ENCODE measurements around the gene NAV2.

Gene NAV2

GRCh38 chr11:19779740-19780139 is 67.1 kb downstream of the NAV2 start:
- DNase-seq (ENCODE audit: low read depth in 2 of 2) = no peak

DNA sequence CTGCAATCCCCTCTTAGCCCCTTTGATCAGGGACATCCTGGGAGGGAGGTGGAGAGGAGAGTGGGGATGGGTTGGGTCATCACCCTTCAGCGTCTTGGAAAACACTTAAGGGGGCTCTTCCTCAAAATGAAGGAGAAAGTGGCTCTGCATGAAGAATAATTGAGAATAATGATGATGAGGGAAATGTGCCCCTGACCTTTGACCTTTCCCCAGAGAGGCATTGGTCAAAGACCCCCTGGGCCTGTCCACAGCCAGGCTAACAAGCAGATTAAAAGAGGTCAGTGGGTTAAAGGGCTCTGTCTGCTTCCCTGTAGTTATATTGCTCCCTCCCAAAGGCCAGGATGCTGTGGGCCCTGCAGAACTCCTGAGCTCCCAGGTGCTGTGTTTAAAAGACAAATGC is 68.7 kb downstream of the NAV2 start:
- no peak for DNase-seq (ENCODE audit: low read depth in 2 of 2)

DNA sequence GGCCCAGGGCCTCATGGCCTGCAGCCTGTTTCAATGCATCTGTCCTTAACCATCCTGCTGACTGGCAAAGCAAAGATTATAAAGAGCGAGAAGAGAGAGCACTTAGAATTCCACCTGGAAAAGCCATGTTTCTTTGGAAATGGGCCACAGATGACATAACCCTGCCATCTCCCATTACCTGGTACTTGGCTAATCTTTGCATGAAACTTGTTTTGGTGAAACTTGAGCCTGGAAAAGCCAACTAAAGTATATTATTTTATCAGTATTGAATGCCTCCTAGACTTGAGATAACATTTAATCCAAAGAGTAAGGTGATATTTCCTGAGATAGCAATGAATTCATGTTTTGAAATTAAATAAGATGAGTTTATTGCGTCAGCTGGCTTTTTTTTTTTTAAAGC is 72.6 kb downstream of the NAV2 start:
- DNase-seq (ENCODE audit: low read depth in 2 of 2) = no peak

DNA sequence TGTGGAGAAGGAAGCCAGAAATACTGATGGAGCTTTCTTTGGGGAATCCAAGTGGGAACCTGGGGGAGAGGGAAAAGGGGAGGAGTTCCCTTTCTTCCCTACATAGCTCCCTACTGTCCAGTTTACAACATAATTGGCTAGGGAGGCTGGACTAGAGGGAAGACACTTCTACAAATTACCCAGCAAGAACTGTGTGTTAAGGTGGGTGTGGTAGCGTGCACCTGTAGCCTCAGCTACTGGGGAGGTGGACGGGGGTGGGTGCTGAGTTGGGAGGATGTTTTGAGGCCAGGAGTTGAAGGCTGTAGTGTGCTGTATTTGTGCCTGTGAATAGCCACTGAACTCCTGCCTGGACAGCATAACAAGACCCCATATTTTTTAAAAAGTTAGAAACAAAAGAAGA is 74.0 kb downstream of the NAV2 start:
- no peak for DNase-seq (ENCODE audit: low read depth in 2 of 2)

DNA sequence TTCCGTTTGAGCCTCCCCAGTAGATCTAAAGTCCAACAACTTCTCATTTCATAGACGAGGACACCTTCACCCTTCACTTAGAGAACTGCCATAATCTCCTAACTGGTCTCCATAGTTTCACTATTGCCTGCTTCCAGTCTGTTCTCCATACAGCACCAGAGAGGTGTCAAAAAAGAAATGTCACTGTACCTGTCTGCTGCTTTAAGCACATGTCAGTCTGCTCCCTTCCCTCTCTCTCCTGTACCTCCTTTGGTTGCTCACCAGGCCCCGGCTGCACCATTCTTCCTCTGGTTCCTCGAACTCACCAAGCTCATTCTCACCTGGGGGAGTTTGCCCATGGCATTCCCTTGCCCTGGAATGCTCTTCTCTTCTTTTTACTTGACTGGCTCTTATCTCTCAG is 75.8 kb downstream of the NAV2 start:
- no peak for DNase-seq (ENCODE audit: low read depth in 2 of 2)

DNA sequence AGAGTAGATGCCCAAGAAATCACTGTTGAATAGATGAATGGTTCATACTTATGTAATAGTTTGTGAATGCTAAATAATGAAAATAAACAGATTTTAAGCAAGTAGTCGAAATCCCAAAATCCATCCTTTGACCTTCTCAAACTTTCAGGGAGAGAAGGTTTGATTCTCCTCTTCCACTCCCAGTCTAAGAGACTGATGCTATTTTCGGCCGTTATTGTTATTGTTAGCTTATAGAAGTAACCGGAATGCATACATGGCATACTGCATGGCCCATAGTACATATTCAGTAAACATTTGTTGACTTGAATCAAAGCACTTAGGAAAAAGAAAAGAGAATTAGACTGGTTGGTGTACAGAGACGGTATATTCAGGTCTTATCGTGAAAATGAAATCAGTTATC is 76.6 kb downstream of the NAV2 start:
- no peak for DNase-seq (ENCODE audit: low read depth in 2 of 2)

GRCh38 chr11:19789835-19790710 is 77.4 kb downstream of the NAV2 start:
- no peak for DNase-seq (ENCODE audit: low read depth in 2 of 2)

DNA sequence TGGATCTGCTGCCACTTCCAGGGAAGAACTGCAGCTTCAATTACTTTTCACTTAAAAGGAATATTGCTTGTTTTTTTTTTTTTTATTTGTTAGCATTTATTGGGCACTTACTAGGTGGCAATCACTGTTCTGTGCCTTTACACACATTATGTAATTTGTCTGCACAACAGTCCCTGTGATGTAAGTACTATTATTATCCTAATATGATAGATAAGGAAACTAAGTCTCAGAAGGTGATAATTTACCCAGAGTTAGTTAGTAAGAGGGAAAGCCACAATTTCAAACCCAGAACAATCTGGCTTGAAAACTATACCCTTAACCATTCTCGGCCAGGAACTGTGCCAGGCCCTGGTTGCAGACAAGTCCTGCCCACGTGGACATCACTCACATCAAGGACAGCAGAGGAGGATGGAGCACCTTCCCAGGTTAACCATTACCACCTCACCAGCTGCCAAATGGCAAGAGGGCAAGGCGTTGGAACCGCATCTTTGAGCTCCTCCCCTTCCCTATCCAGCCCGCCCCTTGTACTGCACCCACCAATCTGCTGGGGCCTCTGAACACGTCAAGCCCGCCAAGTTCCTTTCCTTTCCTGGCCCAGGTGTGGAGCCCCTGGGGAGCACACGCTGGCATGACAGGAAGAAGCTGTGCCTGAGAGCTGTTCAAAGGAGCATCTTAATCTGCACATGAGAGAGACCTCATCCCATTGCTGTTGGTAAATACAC is 78.4 kb downstream of the NAV2 start:
- DNase-seq (ENCODE audit: low read depth in 2 of 2) = no peak

DNA sequence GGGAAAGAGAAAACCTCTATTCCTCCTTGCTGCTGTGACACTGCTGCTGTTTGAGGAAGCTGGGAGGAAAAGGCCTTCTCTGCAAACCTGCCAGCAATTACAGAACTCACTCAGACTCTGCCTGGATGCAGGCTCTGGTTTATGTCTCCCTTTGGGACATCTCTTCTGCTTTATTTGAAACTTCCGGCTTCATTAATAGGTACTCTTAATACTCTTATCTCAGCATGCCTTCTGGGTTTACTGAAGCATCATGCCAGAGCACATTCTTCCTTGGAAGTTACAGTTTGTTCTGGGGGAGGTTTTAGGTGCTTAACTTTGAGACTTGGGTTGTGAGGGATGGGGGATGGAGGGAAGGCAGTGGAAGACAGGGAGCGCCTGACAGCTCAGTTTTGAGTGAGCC is 79.9 kb downstream of the NAV2 start:
- DNase-seq (ENCODE audit: low read depth in 2 of 2) = no peak

- no peak for DNase-seq (ENCODE audit: low read depth in 2 of 2)
Measured at GRCh38 chr11:19793326-19793725, 80.7 kb downstream of the NAV2 start.

DNA sequence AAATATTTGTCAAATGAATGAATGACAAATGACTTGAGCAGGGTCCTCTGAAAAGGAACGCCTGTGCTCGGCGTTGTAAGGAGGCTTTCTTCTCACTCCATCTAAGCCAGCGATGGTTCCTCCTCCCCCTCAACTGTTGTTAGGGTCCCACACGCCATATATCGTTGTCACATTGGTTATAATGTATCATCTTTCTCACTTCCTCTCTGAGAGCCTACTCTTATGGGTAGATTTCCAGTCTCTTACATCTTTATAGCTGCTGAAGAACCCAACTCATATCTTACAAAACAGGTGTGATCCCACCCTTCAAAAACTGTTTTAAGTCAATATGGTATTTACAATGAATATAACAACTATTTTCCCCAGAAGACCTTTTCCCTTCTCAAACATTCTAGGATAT is 81.5 kb downstream of the NAV2 start:
- no peak for DNase-seq (ENCODE audit: low read depth in 2 of 2)

DNA sequence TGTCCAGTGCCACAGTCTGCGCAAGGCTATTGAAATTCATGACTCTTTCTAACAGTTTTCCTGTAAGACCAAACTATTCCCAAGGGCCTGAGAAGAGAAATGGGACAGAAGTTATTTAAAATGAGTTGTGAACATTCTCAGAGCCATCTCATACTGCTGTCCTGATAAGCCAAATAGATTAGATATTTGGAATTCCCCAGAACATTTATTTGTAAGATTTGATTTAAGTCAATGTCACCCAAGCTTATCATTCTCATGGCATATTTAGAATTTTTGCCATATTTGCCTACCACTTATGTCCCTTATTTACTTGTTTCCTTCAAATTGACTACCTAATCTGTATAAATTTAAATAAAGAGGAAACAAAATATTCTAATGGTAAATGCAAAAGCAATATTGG is 82.4 kb downstream of the NAV2 start:
- no peak for DNase-seq (ENCODE audit: low read depth in 2 of 2)

DNA sequence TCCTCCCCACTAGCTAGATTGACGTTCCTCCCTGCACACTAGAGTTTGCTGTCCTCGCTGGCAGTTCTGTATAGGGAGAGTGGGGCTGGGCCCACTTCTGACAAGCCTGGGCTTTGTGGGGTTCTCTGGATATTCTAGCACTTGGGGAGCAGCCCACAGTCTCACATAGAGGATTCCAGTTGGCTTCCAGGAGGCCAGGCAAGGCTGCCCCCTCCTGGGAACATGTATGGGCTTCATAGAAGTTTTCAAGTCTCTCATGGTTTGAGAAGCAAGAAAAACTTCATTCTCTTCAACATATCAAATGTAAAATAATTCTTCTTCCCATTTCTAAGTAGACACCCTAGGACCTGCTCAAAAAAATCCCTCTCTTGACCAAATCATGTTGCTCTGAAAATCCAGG is 87.5 kb downstream of the NAV2 start:
- DNase-seq (ENCODE audit: low read depth in 2 of 2) = no peak

GRCh38 chr11:19800714-19801519 is 88.3 kb downstream of the NAV2 start:
- DNase-seq (ENCODE audit: low read depth in 2 of 2) = no peak

- no peak for DNase-seq (ENCODE audit: low read depth in 2 of 2)
Measured at GRCh38 chr11:19802773-19803293, 90.2 kb downstream of the NAV2 start.

DNA sequence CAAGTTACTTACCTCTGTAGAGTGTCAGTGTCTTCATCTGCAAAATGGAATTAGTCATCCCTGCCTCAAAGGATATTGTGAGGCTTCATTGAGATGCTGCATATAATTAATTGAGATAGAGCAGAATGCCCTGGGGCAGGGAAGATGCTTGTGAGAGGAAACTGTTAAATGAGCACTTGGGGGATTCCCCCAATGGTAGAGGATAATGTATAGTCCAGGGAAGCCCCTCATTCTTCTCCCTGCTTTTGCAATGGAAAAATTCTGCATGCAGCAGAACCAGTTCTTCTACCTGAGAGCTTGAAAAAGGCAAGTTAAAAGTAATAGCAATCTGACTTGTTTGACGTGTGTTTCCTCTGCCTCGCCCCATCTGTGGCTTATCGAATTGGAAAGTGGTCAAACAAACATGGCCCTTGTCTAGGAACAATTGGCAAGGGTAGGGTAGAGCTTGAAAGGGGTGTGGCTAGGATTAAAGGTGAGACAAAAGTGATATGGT is 90.9 kb downstream of the NAV2 start:
- no peak for DNase-seq (ENCODE audit: low read depth in 2 of 2)

- no peak for DNase-seq (ENCODE audit: low read depth in 2 of 2)
Measured at GRCh38 chr11:19805376-19805775, 92.7 kb downstream of the NAV2 start.

DNA sequence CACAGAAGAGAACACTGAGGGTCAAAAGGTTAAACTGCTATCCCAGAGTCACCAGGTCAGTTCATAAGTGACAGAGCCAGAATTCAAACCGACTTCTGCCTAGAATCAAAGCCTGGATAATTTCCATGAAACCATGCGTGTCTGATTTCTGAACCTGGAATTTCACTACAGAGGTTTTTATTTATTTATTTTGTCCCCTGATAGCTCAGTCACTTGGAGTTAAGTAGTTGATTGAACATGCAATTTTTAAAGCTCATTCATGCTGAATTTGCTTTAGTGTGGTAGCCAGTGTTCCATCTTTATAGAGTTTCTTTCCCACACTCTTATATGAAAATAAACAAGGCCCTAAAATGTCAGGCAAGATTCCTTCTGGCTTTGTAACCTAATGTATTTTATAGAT is 93.2 kb downstream of the NAV2 start:
- DNase-seq (ENCODE audit: low read depth in 2 of 2) = no peak

GRCh38 chr11:19806251-19806650 is 93.6 kb downstream of the NAV2 start:
- DNase-seq (ENCODE audit: low read depth in 2 of 2) = no peak

GRCh38 chr11:19808076-19808911 is 95.7 kb downstream of the NAV2 start:
- DNase-seq (ENCODE audit: low read depth in 2 of 2) = no peak

DNA sequence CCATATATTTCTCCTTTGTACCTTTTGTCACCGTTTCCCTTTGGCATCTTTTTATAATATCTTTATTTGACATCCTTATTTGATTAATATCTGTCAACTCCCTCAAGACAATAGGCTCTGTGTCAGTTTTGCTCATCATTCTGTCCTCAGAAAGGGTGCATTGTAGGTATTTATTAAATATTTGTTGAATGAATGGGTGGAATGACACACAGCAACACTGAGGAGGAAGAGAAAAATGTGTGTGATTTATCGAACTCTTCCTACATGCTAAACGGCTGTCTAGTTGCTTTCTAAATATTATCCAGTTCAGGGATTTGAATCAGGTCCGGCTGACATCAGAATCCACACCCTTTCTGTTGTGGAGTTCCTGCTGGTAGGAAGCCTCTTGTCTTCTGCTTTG is 98.2 kb downstream of the NAV2 start:
- DNase-seq (ENCODE audit: low read depth in 2 of 2) = no peak
